ENCODE measurements around the gene PKDCC. TPM values are rescaled to one million over a fixed set of nuclear protein-coding genes. Genes with fewer than 3 reads are reported as not detected.

PKDCC gene
- total RNA-seq, 1 experiment from 2014 or later: 3.9 TPM

- H4K20me1 ChIP-seq (ENCODE audit: insufficient read depth): no peaks in the 10 kb centered on the region
- no TSS peak for BruUV-seq (replicated peaks)
Measured at GRCh38 chr2:42071791-42072190, 24.0 kb downstream of the PKDCC start.

GRCh38 chr2:42072349-42073118 lies 24.7 kb downstream of the PKDCC start:
- Histone ChIP-seq H3K4me3 (no peak overlapping the region), H3K9me2 (ENCODE audit: insufficient read depth) (no peaks in the 10 kb centered on the region), H4K20me1 (ENCODE audit: insufficient read depth) (no peaks in the 10 kb centered on the region), H3K27me3 (ENCODE audit: insufficient read depth, low read depth) (peaks cover 11% of the 10 kb centered on the region), H3K79me2 (ENCODE audit: low read depth) (no peaks in the 10 kb centered on the region), H3K4me2 (no peak overlapping the region), H3K27ac (no peak overlapping the region), H3F3A (ENCODE audit: insufficient read depth, low read depth) (no peaks in the 10 kb centered on the region), H3K4me1 (replicated peaks; ENCODE audit: insufficient read depth) (no peaks in the 10 kb centered on the region), H3K9me3 (ENCODE audit: insufficient read depth, low read depth) (no peaks in the 10 kb centered on the region), H2AFZ (no peak overlapping the region), H3K36me3 (ENCODE audit: low read depth) (no peaks in the 10 kb centered on the region)
- CTCF ChIA-PET: interaction anchor here (0.6 to 0.7 kb wide), 2 partner anchors 194 to 247 kb away, joined by 3 read pairs; no protein-coding TSS in a partner anchor
- POLR2A ChIA-PET (ENCODE audit: unreplicated experiment): no interaction called here
- TF ChIP-seq CTCF (conservative IDR thresholded peaks at IDR 0.05) (no peak), EZH2 (IDR thresholded peaks at IDR 0.05; ENCODE audit: low read depth) (no peak)
- intact Hi-C loops (cut with micrococcal nuclease; ENCODE audit: unreplicated experiment): no loop called here
- no TSS peak for BruUV-seq (replicated peaks)
- no peak for DNase-seq

More at GRCh38 chr2:42071791-42072190, 24.0 kb downstream of the PKDCC start:
- Histone ChIP-seq H3F3A (ENCODE audit: insufficient read depth, low read depth) (no peaks in the 10 kb centered on the region), H3K27me3 (ENCODE audit: insufficient read depth, low read depth) (peaks cover 11% of the 10 kb centered on the region), H3K36me3 (ENCODE audit: low read depth) (no peaks in the 10 kb centered on the region), H3K4me3 (no peak overlapping the region), H3K9me3 (ENCODE audit: insufficient read depth, low read depth) (no peaks in the 10 kb centered on the region), H2AFZ (no peak overlapping the region), H3K79me2 (ENCODE audit: low read depth) (no peaks in the 10 kb centered on the region), H3K27ac (no peak overlapping the region), H3K4me1 (replicated peaks; ENCODE audit: insufficient read depth) (no peaks in the 10 kb centered on the region), H3K9me2 (ENCODE audit: insufficient read depth) (no peaks in the 10 kb centered on the region), H3K4me2 (no peak overlapping the region)
- ChIA-PET POLR2A (ENCODE audit: unreplicated experiment) (no interaction called here), CTCF (interaction anchor here (0.6 kb wide), 1 partner anchor 247 kb away, joined by 3 read pairs; no protein-coding TSS in a partner anchor)
- intact Hi-C loops (cut with micrococcal nuclease; ENCODE audit: unreplicated experiment): no loop called here
- no peak for TF ChIP-seq EZH2 (IDR thresholded peaks at IDR 0.05; ENCODE audit: low read depth)
- TF ChIP-seq CTCF (conservative IDR thresholded peaks at IDR 0.05): no peak
- no peak for DNase-seq

- Histone ChIP-seq H3K4me1 (replicated peaks; ENCODE audit: insufficient read depth) (no peaks in the 10 kb centered on the region), H3K27ac (no peak overlapping the region), H4K20me1 (ENCODE audit: insufficient read depth) (no peaks in the 10 kb centered on the region), H3F3A (ENCODE audit: insufficient read depth, low read depth) (no peaks in the 10 kb centered on the region), H3K4me2 (no peak overlapping the region), H3K9me3 (ENCODE audit: insufficient read depth, low read depth) (no peaks in the 10 kb centered on the region), H3K9me2 (ENCODE audit: insufficient read depth) (no peaks in the 10 kb centered on the region), H3K4me3 (no peak overlapping the region), H3K79me2 (ENCODE audit: low read depth) (no peaks in the 10 kb centered on the region), H2AFZ (no peak overlapping the region), H3K36me3 (ENCODE audit: low read depth) (no peaks in the 10 kb centered on the region), H3K27me3 (ENCODE audit: insufficient read depth, low read depth) (peaks cover 4% of the 10 kb centered on the region; the same call in 1 of the 2 replicates)
- intact Hi-C loops (cut with micrococcal nuclease; ENCODE audit: unreplicated experiment): no loop called here
- ChIA-PET CTCF (no interaction called here), POLR2A (ENCODE audit: unreplicated experiment) (no interaction called here)
- DNase-seq: no peak
- BruUV-seq (replicated peaks): no TSS peak
- TF ChIP-seq CTCF (conservative IDR thresholded peaks at IDR 0.05) (no peak), EZH2 (IDR thresholded peaks at IDR 0.05; ENCODE audit: low read depth) (no peak)
Measured at GRCh38 chr2:42073739-42074503, 26.1 kb downstream of the PKDCC start.
